Adrenal gland (tissue), 12 donors: ENCODE data around the gene ARF1. TPM values are rescaled to one million over a fixed set of nuclear protein-coding genes. Genes with fewer than 3 reads are reported as not detected.
A peak's percentile ranks its signal among the peaks of the same experiment; 100 is the strongest.
"Not testable (repeated sequence)": the region's sequence is repeated elsewhere in the genome, so short reads cannot be mapped to it uniquely, and the experiment has no call there.

Source experiments
- DNase-seq, 7 donors: peaks; one replicate each; pipeline ENCODE4 v3.0.0-alpha.2; 2019 to 2020
- H3K27ac ChIP-seq, 5 donors: fragments of 200-600 bp; sonication (generic) in 4 of 5; 1 replicate in 3 of 5; 2 replicates in 2 of 5; pipeline versions ENCODE4 v1.5.1 to v1.8.0; 2016 to 2020; ENCODE audit warnings: mild to moderate bottlenecking in 1 of 5
- H3K27me3 ChIP-seq: fragments of 200-600 bp; 2 replicates; pipeline ENCODE4 v1.8.0; 2021
- H3K36me3 ChIP-seq, 2 donors: fragments of 200-600 bp; replicated peaks in 1 of 2; 1 replicate in 1 of 2; 2 replicates in 1 of 2; pipeline versions ENCODE4 v1.5.1 to v1.8.0; 2018 to 2022
- H3K4me1 ChIP-seq, 2 donors: fragments of 200-600 bp; replicated peaks in 1 of 2; 1 replicate in 1 of 2; 2 replicates in 1 of 2; pipeline versions ENCODE4 v1.5.1 to v1.8.0; 2018 to 2021
- H3K4me3 ChIP-seq, 4 donors: fragments of 200-600 bp; sonication (generic) in 3 of 4; one replicate each; pipeline ENCODE4 v1.5.1; 2016 to 2018
- H3K9me3 ChIP-seq, 3 donors: fragments of 200-600 bp; sonication (generic) in 1 of 3; replicated peaks in 1 of 3; 1 replicate in 2 of 3; 2 replicates in 1 of 3; pipeline versions ENCODE4 v1.5.1 to v1.8.0; 2016 to 2021
- POLR2A ChIP-seq, 2 donors: fragments of 450-650 bp; IDR thresholded peaks; one replicate each; pipeline ENCODE4 v1.6.1; 2017; ENCODE audit warnings: antibody characterized with exemption in 2 of 2, mild to moderate bottlenecking in 2 of 2, moderate library complexity in 1 of 2
- WGBS, 4 donors: extraction: QIAGEN DNeasy Blood & Tissue Kit in 2 of 4; methylation state at CpG; one replicate each; pipeline versions ENCODE4 v1.1.5 to v1.1.7; 2013 to 2017; 5-methylcytosine and 5-hydroxymethylcytosine counted together
- intact Hi-C, 2 donors: fragments of 100-400 bp; cut with DNase I; formaldehyde crosslinking; loops; one replicate each; pipeline versions ENCODE4 v1.14.1 to v1.15.0; 2022 to 2023
- polyA plus RNA-seq, 3 donors: library from polyadenylated mRNA; stranded (reverse); fragments of 200-250 nt in 2 of 3; fragments of 350-450 nt in 1 of 3; fragmentation: Illumina TruSeq in 1 of 3; extraction: RNeasy Lipid Tissue Mini Kit (QIAGEN cat#74804) in 1 of 3; gene quantifications; one replicate each; pipeline ENCODE4 v1.2.3, GENCODE V29; 2013 to 2014
- total RNA-seq, 9 donors: library from RNA; depleted of rRNA in 4 of 9; stranded (reverse); fragments of >200 nt in 4 of 9; fragments of 120-200 nt in 1 of 9; fragmentation: NEBNext Ultra II Directional in 1 of 9; extraction: Animal tissue kit (Norgen Biotek cat#: 25700) in 1 of 9; gene quantifications; one replicate each; pipeline versions ENCODE4 v1.1.0 to v1.2.4, GENCODE V29; 2013 to 2023
- TF ChIP-seq, protein P1 (sequence below), 6 experiments: fragments of 450-650 bp in 4 of 6; fragments of 200-600 bp in 2 of 6; sonication (generic) in 1 of 6; IDR thresholded peaks; 1 replicate in 5 of 6; 2 replicates in 1 of 6; pipeline versions ENCODE4 v1.5.1 to v1.8.0; 2016 to 2021; ENCODE audit warnings: antibody characterized with exemption in 6 of 6, mild to moderate bottlenecking in 2 of 6, moderate library complexity in 1 of 6
- donor health status: healthy with polysubstance abuse.
- donor health status: Bipolar disorder and iron deficiency.
- donor health status: DM: yes; HTN: yes; CAD: no.
- donor health status: DM: no; HTN: no; CAD: no.
- donor health status: DM: no; HTN: no; CAD: no.
- donor health status: DM: yes; HTN: yes; CAD: no.

ARF1 gene
- total and polyA plus RNA-seq, 12 donors = 200 to 611 (median 381) TPM

DNA sequence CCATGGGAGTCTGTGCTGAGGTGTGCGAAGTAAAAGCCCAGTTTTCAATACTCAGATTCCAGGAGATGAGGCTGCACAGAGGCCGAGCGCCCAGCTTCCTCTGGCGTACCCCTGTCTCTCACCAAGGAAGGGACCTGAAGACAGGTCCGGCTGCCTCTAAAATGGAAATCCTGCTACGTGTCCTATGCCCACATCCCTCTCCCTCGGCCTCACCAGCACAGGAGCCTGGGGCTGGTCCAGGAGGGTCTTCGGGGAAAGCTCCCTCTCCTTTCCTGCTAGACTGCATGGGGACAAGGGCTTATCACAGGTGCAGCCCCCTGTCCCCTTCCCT lies 26.2 kb downstream of the ARF1 start:
- 2 to 7% (median 3%) methylated on average over 8 of the region's 8 CpGs for WGBS, 4 donors
- H3K4me3 ChIP-seq = peak overlapping the region; percentile 65 to 100 (median 90)
- TF ChIP-seq, protein P1, sequence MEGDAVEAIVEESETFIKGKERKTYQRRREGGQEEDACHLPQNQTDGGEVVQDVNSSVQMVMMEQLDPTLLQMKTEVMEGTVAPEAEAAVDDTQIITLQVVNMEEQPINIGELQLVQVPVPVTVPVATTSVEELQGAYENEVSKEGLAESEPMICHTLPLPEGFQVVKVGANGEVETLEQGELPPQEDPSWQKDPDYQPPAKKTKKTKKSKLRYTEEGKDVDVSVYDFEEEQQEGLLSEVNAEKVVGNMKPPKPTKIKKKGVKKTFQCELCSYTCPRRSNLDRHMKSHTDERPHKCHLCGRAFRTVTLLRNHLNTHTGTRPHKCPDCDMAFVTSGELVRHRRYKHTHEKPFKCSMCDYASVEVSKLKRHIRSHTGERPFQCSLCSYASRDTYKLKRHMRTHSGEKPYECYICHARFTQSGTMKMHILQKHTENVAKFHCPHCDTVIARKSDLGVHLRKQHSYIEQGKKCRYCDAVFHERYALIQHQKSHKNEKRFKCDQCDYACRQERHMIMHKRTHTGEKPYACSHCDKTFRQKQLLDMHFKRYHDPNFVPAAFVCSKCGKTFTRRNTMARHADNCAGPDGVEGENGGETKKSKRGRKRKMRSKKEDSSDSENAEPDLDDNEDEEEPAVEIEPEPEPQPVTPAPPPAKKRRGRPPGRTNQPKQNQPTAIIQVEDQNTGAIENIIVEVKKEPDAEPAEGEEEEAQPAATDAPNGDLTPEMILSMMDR (IDR thresholded peaks at IDR 0.05) = no peak
- no peak for TF ChIP-seq POLR2A (IDR thresholded peaks at IDR 0.05)
- no peak for DNase-seq
- H3K36me3 ChIP-seq = peaks cover 0 to 23% of the 10 kb centered on the region in 2 donors
- intact Hi-C loops = no loop called here
- H3K27ac ChIP-seq = peak overlapping the region; percentile 26 to 94 (median 90)
- H3K4me1 ChIP-seq = peaks cover 8 to 25% of the 10 kb centered on the region in 2 donors
- no peaks in the 10 kb centered on the region for H3K27me3 ChIP-seq
- H3K9me3 ChIP-seq = no peaks in the 10 kb centered on the region

DNA sequence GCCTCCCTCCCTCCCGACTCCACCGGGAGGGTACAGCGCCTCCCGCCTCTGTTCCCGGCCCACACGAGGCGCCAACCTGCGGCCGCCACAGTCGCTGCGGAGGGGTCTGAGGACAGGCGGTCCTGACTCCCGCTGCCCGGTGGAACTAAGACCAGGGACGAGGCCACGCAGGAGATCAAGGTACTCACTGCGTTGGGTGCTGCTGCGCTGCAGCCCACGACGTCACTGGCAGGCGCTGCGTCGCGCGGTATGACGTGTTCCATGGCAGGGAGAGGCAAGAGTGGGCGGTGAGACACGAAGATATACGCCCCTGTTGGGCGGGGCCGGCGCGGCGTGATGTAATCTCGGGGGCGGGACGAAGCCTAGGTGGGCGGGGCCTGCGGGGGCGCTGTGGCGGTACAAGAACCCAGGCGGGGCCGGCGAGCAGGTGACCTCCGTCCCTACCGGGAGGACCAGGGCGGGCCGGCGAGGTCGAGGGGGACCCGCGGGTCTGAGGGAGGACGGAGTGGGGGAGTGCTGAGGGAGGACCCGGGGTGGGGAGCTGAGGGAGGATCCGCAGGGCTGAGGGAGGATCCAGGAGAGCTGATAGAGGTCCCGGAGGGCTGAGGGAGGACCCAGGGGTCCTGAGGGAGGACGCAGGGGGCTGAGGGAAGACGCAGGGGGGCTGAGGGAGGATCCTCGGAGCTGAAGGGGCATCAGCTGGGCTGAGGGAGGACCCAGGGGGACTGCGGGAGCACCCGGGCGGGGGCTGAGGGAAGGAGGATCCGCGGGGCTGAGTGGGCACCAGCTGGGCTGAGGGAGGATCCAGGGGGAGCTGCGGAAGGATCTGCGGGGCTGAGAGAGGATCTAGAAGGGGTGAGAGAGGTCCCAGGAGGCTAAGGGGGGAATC lies 26.8 kb downstream of the ARF1 start, which contains the start of gene MRPL55:
Gene MRPL55, minus strand, starts transcription at position 227 of the 889 bp plus-strand sequence. CDS start 1,039 bp downstream, outside the sequence.
- peak; percentile 95 to 99 (median 98) for DNase-seq
- Histone ChIP-seq H3K27me3 (no peaks in the 10 kb centered on the region), H3K4me1 (peaks cover 8 to 22% of the 10 kb centered on the region in 2 donors), H3K4me3 (peak within 1 kb of the TSS; percentile 67 to 100 (median 90)), H3K27ac (peak within 1 kb of the TSS; percentile 26 to 94 (median 90)), H3K36me3 (peaks cover 0 to 23% of the 10 kb centered on the region in 2 donors), H3K9me3 (no peaks in the 10 kb centered on the region)
- intact Hi-C loops = no loop called here
- TF ChIP-seq POLR2A (IDR thresholded peaks at IDR 0.05) = peak; percentile 73 to 97
- TF ChIP-seq, protein P1 (IDR thresholded peaks at IDR 0.05) = no peak
- 1 to 2% (median 1%) methylated on average over 25 to 66 of the region's 66 CpGs for WGBS, 4 donors

DNA sequence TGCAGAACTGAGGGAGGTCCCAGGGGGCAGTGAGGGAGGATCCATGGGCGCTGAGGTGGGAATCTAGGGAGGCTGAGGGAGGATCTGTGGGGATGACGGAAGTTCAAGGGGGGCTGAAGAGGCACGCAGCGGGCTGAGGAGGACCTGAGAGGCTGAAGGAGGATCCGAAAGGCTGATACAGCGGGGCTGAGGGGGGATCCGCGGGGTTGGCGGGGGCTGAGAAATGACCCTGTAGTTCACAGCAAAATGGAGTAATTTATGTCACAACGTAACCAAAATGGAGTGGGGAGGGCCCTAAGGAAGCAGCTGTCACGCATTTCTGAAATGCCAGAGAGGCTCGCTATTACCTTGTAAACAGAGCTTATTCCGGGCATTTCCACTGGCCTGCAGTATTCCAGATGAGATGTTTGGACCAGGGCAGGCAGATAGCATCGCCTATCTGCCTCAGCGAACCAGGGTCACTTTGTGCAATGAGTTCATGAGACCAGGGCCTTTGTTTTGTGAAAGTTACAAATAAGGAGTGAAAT lies 27.5 kb downstream of the ARF1 start:
- DNase-seq = peak in 5 of 7 donors; percentile 29 to 61 (median 52)
- intact Hi-C loops = no loop called here
- Histone ChIP-seq H3K27ac (peak overlapping the region in 4 of 5 donors; percentile 81 to 94 (median 91)), H3K36me3 (peaks cover 0 to 23% of the 10 kb centered on the region in 2 donors), H3K4me1 (peaks cover 8 to 29% of the 10 kb centered on the region in 2 donors), H3K9me3 (no peaks in the 10 kb centered on the region), H3K4me3 (peak overlapping the region; percentile 67 to 100 (median 90)), H3K27me3 (no peaks in the 10 kb centered on the region)
- TF ChIP-seq, protein P1 (IDR thresholded peaks at IDR 0.05) = no peak
- TF ChIP-seq POLR2A (IDR thresholded peaks at IDR 0.05) = no peak
- WGBS, 4 donors = 25 to 33% (median 30%) methylated on average over 15 of the region's 15 CpGs

DNA sequence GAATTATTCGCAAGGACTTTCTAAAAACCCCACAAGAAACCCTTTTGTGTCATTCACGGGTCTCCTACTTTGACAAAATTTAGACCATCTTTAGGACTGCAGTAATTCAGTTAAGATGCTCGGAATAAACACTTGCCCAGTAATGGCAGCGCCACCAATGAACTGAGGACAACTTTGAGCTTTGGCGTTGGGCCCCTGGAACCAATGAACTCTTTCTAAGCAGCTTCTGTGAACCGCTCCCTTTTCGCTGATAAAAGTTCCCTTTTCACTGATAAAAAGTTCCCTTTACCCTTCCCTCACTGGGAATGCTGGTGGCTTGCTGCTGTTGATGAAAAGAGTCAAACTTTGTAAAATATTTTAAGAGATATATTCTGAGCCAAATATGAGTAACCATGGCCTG lies 28.0 kb downstream of the ARF1 start:
- Histone ChIP-seq H3K9me3 (no peaks in the 10 kb centered on the region), H3K27ac (peak overlapping the region in 2 of 5 donors; percentile 92 to 94), H3K36me3 (peaks cover 0 to 22% of the 10 kb centered on the region in 2 donors), H3K4me3 (peak overlapping the region in 1 of 4 donors; percentile 84), H3K4me1 (peaks cover 8 to 32% of the 10 kb centered on the region in 2 donors), H3K27me3 (no peaks in the 10 kb centered on the region)
- TF ChIP-seq, protein P1 (IDR thresholded peaks at IDR 0.05) = no peak
- no peak for TF ChIP-seq POLR2A (IDR thresholded peaks at IDR 0.05)
- WGBS, 4 donors = 84 to 94% (median 91%) methylated on average over 7 of the region's 7 CpGs
- DNase-seq = no peak
- intact Hi-C loops = no loop called here

DNA sequence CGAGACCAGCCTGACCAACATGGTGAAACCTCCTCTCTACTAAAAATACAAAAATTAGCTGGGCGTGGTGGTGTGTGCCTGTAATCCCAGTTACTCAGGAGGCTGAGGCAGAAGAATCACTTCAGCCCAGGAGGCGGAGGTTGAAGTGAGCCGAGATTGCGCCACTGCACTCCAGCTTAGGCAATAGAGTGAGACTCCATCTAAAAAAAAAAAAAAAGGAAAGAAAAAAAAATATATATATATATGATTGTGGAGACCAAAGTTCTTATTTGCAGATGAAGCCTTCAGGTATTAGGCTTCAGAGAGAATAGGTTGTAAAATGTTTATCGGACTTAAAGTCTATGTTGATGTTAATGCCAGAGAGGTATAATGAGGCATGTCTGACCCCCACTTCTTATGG lies 28.8 kb downstream of the ARF1 start:
- H3K27me3 ChIP-seq, intact Hi-C loops, H3K27ac ChIP-seq, H3K9me3 ChIP-seq, H3K4me3 ChIP-seq, DNase-seq: not testable (repeated sequence)
- 87 to 96% (median 95%) methylated on average over 6 of the region's 6 CpGs for WGBS, 4 donors
- Histone ChIP-seq H3K4me1 (peaks cover 8 to 32% of the 10 kb centered on the region in 2 donors), H3K36me3 (peaks cover 0 to 14% of the 10 kb centered on the region in 2 donors)
